Spleen (tissue), 7 donors: Measurements from ENCODE around the gene PPFIA1.

Source experiments
- POLR2A ChIP-seq, 3 donors: fragments of 450-650 bp; IDR thresholded peaks; one replicate each; pipeline ENCODE4 v1.5.1; 2017; ENCODE audit warnings: antibody characterized with exemption in 3 of 3, mild to moderate bottlenecking in 1 of 3
- POLR2AphosphoS5 ChIP-seq, 3 donors: sonication (generic); formaldehyde crosslinking; IDR thresholded peaks; one replicate each; pipeline ENCODE4 v1.5.1; 2017; ENCODE audit warnings: antibody characterized with exemption in 3 of 3
- TF ChIP-seq, protein P1 (sequence below), 11 experiments: fragments of 200-600 bp in 7 of 11; fragments of 450-650 bp in 4 of 11; sonication (generic) in 4 of 11; IDR thresholded peaks in 8 of 11; conservative IDR thresholded peaks in 3 of 11; 1 replicate in 7 of 11; 2 replicates in 4 of 11; pipeline versions ENCODE4 v1.4.0 to v1.8.0; 2016 to 2021; ENCODE audit warnings: antibody characterized with exemption in 11 of 11, inconsistent platforms in 4 of 11, mild to moderate bottlenecking in 1 of 11
- donor health status: DM: no; HTN: no; CAD: no; lungs with moderate emphysema.
- donor health status: DM: no; HTN: no; CAD: no.
- donor health status: DM: no; HTN: no; CAD: no.

- TF ChIP-seq POLR2A (IDR thresholded peaks at IDR 0.05) (no peak), POLR2AphosphoS5 (IDR thresholded peaks at IDR 0.05) (no peak)
- TF ChIP-seq, protein P1, sequence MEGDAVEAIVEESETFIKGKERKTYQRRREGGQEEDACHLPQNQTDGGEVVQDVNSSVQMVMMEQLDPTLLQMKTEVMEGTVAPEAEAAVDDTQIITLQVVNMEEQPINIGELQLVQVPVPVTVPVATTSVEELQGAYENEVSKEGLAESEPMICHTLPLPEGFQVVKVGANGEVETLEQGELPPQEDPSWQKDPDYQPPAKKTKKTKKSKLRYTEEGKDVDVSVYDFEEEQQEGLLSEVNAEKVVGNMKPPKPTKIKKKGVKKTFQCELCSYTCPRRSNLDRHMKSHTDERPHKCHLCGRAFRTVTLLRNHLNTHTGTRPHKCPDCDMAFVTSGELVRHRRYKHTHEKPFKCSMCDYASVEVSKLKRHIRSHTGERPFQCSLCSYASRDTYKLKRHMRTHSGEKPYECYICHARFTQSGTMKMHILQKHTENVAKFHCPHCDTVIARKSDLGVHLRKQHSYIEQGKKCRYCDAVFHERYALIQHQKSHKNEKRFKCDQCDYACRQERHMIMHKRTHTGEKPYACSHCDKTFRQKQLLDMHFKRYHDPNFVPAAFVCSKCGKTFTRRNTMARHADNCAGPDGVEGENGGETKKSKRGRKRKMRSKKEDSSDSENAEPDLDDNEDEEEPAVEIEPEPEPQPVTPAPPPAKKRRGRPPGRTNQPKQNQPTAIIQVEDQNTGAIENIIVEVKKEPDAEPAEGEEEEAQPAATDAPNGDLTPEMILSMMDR (IDR thresholded peaks at IDR 0.05 in 8 of 11, conservative IDR thresholded peaks at IDR 0.05 in 3 of 11): no peak
These were observed 29.1 kb downstream of the PPFIA1 start for GRCh38 chr11:70299636-70300035.
